HG03571 (cell line): Measurements from ENCODE around the gene CTCFL.
A peak's percentile ranks its signal among the peaks of the same experiment; 100 is the strongest.
"Not testable (repeated sequence)": the region's sequence is repeated elsewhere in the genome, so short reads cannot be mapped to it uniquely, and the experiment has no call there.

Experiments used
- ATAC-seq: cut with Tn5 transposase; IDR thresholded peaks from one replicate; pipeline ENCODE4 v1.9.1; 2021; ENCODE audit not compliant: unreplicated experiment

Gene CTCFL

DNA sequence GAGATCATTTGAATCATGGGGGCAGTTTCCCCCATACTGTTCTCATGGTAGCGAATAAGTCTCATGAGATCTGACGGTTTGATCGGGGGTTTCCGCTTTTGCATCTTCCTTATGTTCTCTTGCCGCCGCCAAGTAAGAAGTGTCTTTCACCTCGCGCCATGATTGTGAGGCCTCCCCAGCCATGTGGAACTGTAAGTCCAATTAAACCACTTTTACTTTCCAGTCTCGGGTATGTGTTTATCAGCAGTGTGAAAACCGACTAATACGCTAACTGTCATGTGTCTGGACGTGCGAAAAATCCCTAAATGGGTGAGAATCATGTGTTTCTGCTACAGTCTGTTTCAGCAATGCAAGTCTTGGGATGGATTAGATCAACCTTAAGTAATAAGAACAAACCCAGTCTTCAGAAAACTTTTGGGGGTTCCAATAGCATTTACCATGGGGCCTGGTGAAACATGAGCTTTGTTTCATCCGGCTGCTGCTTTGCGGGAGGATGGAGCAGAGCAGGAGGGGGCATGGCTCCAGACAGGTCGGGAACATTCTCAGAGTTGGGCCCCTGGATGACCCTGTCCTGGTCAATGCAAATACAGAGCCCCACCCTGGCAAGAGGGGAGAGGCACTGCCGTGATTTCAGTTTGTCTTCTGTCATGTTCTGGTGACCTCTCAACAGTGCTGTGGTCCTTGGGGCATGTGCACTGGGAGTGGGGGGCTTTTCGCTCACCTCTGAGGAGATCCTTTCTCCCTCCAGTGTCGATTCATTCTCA lies 41.5 kb downstream of the CTCFL start:
- peak; percentile 33 for ATAC-seq

GRCh38 chr20:57482796-57483195 lies 42.1 kb downstream of the CTCFL start:
- no peak for ATAC-seq

GRCh38 chr20:57482148-57482547 lies 42.8 kb downstream of the CTCFL start:
- ATAC-seq = no peak

- ATAC-seq = peak; percentile 32
Observed at GRCh38 chr20:57481281-57481711, 43.6 kb downstream of the CTCFL start.

- peak; percentile 50 for ATAC-seq
Observed at GRCh38 chr20:57480444-57481160, 44.3 kb downstream of the CTCFL start.

DNA sequence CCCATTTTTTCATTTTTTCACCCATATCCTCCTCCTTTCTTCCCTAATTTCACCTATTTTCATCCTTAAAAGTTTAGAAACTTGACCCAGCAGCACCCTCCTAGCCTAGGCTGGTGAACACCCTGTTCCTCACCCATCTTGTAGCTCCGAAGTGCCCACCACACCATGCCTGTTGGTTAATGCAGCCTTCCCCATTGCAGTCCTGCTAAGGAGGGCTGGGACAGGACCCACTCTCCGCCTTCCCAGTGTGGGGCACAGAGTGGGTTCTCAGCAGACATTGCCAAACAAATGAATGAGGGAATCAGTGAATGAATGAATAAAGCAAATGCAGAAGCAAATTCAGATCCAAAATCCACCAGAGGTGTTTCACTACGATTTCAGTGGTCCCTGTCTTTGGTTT lies 45.7 kb downstream of the CTCFL start:
- ATAC-seq = no peak

DNA sequence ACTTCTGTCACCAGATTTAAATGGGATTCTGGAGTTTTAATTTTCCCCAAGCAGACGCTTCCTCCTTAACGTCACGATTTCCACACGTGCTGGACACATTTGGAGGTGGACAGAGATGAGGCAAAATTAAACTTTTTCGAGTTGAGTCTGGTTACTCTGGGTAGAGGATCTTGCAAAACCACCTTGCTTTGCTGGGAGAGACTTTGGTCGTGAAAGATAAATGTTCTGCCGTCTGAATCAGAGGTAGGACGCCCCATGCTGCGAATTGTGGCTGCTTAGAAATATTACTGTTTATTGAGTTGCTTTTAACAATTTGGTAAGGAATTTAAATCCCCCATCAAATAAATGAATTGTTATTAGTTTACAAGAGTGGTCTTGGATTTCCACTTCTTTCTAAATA lies 46.8 kb downstream of the CTCFL start:
- ATAC-seq = no peak

DNA sequence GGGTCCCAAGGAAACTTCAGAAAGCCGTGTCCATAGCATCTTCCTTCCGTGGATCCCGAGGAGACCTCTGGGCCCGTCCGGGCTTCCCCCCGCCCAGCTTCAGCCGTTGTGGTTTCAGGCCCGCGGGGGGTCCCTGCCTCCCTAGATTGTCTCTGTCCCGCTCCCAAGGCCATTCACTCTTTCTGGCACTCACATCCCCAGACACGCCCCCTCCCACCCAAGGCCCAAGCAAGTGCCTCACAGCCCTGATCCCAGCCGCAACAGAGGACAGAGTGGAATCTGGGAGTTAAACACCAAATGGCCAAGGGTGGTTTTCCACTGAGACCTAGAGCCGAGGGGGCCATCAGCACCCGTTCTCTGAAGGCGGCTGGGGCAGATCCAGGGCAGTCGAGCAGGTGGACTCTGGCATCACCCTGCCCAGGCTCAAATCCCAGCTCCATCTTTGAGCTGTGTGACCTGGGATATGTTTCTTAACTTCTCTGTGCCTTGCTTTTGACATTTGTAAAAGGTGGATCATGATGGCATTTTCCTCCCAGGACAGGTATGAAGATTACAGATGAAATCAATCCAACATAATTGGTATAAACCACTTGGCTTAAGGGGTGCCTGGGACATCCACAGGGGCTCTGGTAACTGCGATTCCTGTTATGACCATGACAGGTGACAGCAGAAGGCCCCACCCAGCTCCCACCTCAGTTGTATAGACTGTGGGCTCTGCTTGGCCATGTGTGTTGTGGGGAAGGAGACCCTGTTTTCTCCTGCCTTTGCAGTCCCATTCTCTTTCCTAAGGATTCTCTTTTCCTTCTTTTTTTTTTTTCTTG lies 48.1 kb downstream of the CTCFL start:
- no peak for ATAC-seq

GRCh38 chr20:57476084-57476526 lies 48.8 kb downstream of the CTCFL start:
- peak; percentile 44 for ATAC-seq

- peak; percentile 7 for ATAC-seq
Observed at GRCh38 chr20:57475388-57476083, 49.4 kb downstream of the CTCFL start.

DNA sequence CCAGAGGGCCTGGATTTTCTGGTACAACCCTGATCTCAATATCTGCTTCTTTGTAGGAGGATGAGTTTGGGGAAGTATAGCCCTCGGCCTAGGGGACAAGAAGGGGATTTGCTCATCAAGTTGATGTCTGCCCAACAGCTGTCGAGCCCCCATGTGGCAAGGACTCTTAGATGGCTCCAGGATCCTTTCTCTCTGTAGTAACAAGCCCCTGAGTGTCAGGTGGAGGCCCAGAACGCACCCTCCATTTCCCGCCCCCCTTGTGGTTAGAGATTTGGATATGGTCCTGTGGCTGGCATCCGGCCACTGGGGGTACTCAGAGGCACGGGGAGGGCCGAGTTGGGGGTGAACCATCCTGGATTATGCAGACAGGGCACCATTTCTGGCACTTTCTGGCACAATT lies 50.1 kb downstream of the CTCFL start:
- ATAC-seq = no peak

DNA sequence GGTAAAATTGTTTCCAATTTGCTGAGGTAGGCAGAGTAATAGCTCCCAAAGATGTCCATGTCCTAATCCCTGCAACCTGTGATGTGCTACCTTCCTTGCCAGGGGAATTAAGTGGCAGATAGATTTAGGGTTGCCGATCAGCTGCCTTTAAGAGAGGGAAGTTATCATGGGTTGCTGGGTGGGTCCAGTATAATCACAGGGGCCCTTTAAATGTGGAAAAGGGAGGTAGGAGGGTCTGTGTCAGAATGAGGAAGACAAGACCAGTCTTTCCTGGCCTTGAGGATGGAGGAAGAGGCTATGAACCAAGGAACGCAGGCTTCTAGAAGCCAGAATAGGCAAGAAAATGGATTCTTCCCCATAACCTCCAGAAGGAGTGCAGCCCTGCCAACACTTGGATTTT lies 50.7 kb downstream of the CTCFL start:
- no peak for ATAC-seq

GRCh38 chr20:57473246-57474048 lies 51.5 kb downstream of the CTCFL start:
- ATAC-seq = peak; percentile 59

DNA sequence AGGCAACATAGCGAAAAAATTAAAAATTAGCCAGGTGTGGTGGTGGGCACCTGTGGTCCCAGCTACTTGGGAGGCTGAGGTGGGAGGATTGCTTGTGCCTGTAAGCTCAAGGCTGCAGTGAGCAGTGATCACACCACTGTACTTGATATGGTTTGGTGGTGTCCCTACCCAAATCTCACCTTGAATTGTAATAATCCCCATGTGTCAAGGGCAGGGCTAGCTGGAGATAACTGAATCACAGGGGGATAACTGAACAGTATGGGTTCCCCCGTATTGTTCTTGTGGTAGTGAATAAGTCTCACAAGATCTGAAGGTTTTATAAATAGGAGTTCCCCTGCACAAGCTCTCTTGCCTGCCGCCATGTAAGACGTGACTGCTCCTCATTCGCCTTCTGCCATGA lies 52.5 kb downstream of the CTCFL start:
- ATAC-seq = not testable (repeated sequence)

DNA sequence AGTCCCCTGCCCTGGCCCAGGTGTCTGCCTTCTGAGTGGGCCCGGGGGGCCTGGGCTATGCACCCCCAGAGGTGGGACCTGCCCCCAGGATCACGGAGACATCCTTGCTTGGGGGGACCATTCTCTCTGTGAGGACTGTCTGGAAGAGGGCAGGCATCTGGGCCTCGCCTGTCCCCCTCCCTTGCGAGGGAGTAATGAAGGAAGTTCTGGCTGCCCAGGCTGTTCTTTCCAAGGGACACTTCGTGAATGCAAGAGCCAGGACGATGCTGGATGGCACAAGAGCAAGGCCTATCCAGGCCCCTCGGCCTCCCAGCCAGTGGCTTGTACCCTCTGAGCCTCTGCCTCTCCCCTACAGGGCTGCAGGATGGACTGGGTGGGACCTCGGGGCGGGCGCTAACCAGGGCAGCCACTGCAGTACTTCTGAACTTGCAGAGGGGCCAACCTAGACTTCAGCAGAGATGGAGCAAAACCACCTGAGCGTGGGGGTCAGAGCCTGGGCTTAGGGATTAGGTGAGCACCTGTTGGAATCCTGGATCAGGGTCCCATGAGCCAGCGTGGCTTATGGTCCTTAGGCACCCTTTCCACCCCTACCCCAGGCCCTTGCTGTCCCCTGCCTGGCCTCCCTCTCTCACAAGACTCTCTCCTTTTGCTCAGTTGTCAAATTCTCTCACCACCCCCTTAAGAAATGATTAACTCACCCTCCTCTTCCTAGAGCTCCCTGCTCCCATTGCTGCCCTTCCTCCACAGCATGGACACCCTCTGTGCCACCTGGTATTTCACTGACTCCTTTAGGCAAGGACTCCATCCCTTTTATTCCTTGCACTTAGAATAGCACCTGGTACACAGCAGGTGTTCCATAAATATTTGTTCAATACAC lies 53.2 kb downstream of the CTCFL start:
- ATAC-seq = no peak

GRCh38 chr20:57470666-57471495 lies 54.1 kb downstream of the CTCFL start:
- no peak for ATAC-seq

GRCh38 chr20:57470212-57470522 lies 54.8 kb downstream of the CTCFL start:
- no peak for ATAC-seq

DNA sequence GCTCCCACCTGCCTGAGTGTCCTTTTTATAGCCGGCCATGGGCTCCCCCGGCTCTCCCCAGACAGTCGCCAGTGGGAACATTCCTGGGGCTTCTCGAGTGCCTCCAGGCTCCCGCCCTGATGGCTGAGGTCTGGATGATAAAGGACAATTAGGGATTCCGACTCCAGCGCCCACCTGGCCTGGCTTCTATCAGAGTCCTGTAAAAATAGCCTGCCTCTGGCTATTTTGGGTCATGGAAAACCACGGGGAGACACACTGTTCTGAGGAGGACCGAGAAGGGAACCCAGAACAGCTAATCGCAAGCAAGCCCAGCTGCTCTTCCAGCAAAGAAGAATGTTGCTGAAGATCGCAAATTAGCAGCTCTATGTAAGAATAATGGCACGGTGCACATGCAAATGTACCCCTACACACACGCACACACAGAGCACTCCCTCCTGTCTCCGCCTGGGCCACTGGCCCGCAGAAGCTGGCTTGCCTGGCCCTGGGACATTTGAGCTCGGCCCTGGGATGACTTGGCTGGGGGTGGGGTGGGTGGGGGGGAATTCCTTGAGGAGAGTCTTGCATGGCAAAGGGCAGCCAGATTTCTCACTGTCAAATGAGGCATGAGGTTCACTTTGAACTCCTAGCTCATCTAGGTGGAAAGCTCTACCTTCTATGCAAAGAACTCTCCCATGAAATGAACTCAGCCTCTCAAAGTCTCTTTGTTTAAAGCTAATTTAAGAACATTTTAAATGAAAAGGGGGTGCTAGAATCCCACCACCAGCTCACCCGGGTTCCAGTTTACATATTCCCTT lies 55.3 kb downstream of the CTCFL start:
- no peak for ATAC-seq
